ENCODE data around the gene TSKU.
"Not testable (repeated sequence)": the region's sequence is repeated elsewhere in the genome, so short reads cannot be mapped to it uniquely, and the experiment has no call there.

TSKU gene

GRCh38 chr11:76823481-76824028 lies 40.4 kb downstream of the TSKU start:
- DNase-seq: no peak

- no peak for DNase-seq
These were observed 41.2 kb downstream of the TSKU start for GRCh38 chr11:76824083-76824939.

GRCh38 chr11:76824980-76825725 lies 42.0 kb downstream of the TSKU start:
- no peak for DNase-seq

GRCh38 chr11:76825726-76826396 lies 42.7 kb downstream of the TSKU start:
- no peak for DNase-seq

GRCh38 chr11:76826508-76826907 lies 43.4 kb downstream of the TSKU start:
- not testable (repeated sequence) for DNase-seq

GRCh38 chr11:76827005-76827404 lies 43.8 kb downstream of the TSKU start:
- not testable (repeated sequence) for DNase-seq

GRCh38 chr11:76830639-76831327 lies 47.6 kb downstream of the TSKU start:
- no peak for DNase-seq

GRCh38 chr11:76831686-76832310 lies 48.6 kb downstream of the TSKU start:
- no peak for DNase-seq

GRCh38 chr11:76832361-76832760 lies 49.2 kb downstream of the TSKU start:
- no peak for DNase-seq

- no peak for DNase-seq
These were observed 51.0 kb downstream of the TSKU start for GRCh38 chr11:76834151-76834550.

- DNase-seq: no peak
These were observed 51.9 kb downstream of the TSKU start for GRCh38 chr11:76835036-76835435.

GRCh38 chr11:76835928-76836612 lies 52.9 kb downstream of the TSKU start:
- DNase-seq: peak in 1 of 51 donors; percentile 19

GRCh38 chr11:76836613-76837291 lies 53.6 kb downstream of the TSKU start:
- DNase-seq: no peak

- DNase-seq: peak in 12 of 51 donors; percentile 10 to 45 (median 22)
These were observed 54.8 kb downstream of the TSKU start for GRCh38 chr11:76837696-76838677.

GRCh38 chr11:76838678-76839068 lies 55.5 kb downstream of the TSKU start:
- peak in 5 of 51 donors; percentile 2 to 11 (median 6) for DNase-seq

GRCh38 chr11:76839311-76839710 lies 56.2 kb downstream of the TSKU start:
- no peak for DNase-seq

- DNase-seq: no peak
These were observed 58.8 kb downstream of the TSKU start for GRCh38 chr11:76841923-76842452.

GRCh38 chr11:76843907-76844306 lies 60.8 kb downstream of the TSKU start:
- DNase-seq: no peak
